Prostate gland (tissue), 2 donors: ENCODE results near the gene ADAM8.

Experiments
- POLR2AphosphoS5 ChIP-seq: sonication (generic); formaldehyde crosslinking; IDR thresholded peaks from one replicate; pipeline ENCODE4 v1.6.1; 2017; ENCODE audit warnings: antibody characterized with exemption
- TF ChIP-seq, protein P1 (sequence below), 4 experiments: fragments of 200-600 bp in 2 of 4; fragments of 450-650 bp in 2 of 4; sonication (generic) in 2 of 4; IDR thresholded peaks; 1 replicate in 3 of 4; 2 replicates in 1 of 4; pipeline ENCODE4 v1.5.1; 2016 to 2019; ENCODE audit warnings: antibody characterized with exemption in 4 of 4, mild to moderate bottlenecking in 2 of 4, moderate library complexity in 2 of 4

- TF ChIP-seq, protein P1, sequence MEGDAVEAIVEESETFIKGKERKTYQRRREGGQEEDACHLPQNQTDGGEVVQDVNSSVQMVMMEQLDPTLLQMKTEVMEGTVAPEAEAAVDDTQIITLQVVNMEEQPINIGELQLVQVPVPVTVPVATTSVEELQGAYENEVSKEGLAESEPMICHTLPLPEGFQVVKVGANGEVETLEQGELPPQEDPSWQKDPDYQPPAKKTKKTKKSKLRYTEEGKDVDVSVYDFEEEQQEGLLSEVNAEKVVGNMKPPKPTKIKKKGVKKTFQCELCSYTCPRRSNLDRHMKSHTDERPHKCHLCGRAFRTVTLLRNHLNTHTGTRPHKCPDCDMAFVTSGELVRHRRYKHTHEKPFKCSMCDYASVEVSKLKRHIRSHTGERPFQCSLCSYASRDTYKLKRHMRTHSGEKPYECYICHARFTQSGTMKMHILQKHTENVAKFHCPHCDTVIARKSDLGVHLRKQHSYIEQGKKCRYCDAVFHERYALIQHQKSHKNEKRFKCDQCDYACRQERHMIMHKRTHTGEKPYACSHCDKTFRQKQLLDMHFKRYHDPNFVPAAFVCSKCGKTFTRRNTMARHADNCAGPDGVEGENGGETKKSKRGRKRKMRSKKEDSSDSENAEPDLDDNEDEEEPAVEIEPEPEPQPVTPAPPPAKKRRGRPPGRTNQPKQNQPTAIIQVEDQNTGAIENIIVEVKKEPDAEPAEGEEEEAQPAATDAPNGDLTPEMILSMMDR (IDR thresholded peaks at IDR 0.05): no peak
- TF ChIP-seq POLR2AphosphoS5: no peak
These were observed 49.5 kb upstream of the ADAM8 start for GRCh38 chr10:133326223-133326551.
